Neutrophil (primary cell): ENCODE measurements around the gene SLFN12L.
"Not testable (repeated sequence)": the region's sequence is repeated elsewhere in the genome, so short reads cannot be mapped to it uniquely, and the experiment has no call there.

ENCODE experiments used
- H3K27ac ChIP-seq: fragments of 200-600 bp; sonication (generic); 2 replicates; pipeline ENCODE4 v1.5.1; 2016; ENCODE audit warnings: mild to moderate bottlenecking, moderate library complexity
- H3K27me3 ChIP-seq: fragments of 200-600 bp; sonication (generic); 2 replicates; pipeline ENCODE4 v1.6.0; 2016; ENCODE audit warnings: mild to moderate bottlenecking
- H3K36me3 ChIP-seq: fragments of 200-600 bp; sonication (generic); 2 replicates; pipeline ENCODE4 v1.5.1; 2017
- H3K4me1 ChIP-seq, 2 experiments: fragments of 200-600 bp in 1 of 2; sonication (generic) in 1 of 2; 1 replicate in 1 of 2; 2 replicates in 1 of 2; pipeline versions ENCODE4 v1.5.1 to v1.6.1; 2013 to 2016; ENCODE audit warnings: low read depth in 1 of 2, low read length in 1 of 2, mild to moderate bottlenecking in 1 of 2, moderate library complexity in 1 of 2; ENCODE audit not compliant: control insufficient read depth in 1 of 2, insufficient read depth in 1 of 2
- H3K4me3 ChIP-seq, 2 experiments: fragments of 200-600 bp in 1 of 2; sonication (generic) in 1 of 2; 1 replicate in 1 of 2; 2 replicates in 1 of 2; pipeline ENCODE4 v1.5.1; 2013 to 2016; ENCODE audit warnings: low read depth in 1 of 2, low read length in 1 of 2, mild to moderate bottlenecking in 1 of 2, moderate library complexity in 1 of 2
- H3K9me3 ChIP-seq: fragments of 200-600 bp; sonication (generic); 2 replicates; pipeline ENCODE4 v1.5.1; 2016
- CTCF ChIP-seq: fragments of 200-600 bp; sonication (generic); IDR thresholded peaks from 2 replicates; pipeline ENCODE4 v1.5.1; 2016; ENCODE audit warnings: antibody characterized with exemption

Gene SLFN12L

GRCh38 chr17:35536664-35537171 is 760 bp downstream of the SLFN12L start:
- no peak overlapping the region for H3K4me3 ChIP-seq
- H3K27me3 ChIP-seq: no peaks in the 10 kb centered on the region
- H3K36me3 ChIP-seq: no peaks in the 10 kb centered on the region
- H3K9me3 ChIP-seq: no peaks in the 10 kb centered on the region
- peaks cover 21 to 29% of the 10 kb centered on the region in 2 experiments for H3K4me1 ChIP-seq
- no peak overlapping the region for H3K27ac ChIP-seq
- TF ChIP-seq CTCF: no peak

GRCh38 chr17:35535406-35535805 is 2.1 kb downstream of the SLFN12L start:
- H3K9me3 ChIP-seq, H3K27ac ChIP-seq, H3K36me3 ChIP-seq, H3K27me3 ChIP-seq, H3K4me3 ChIP-seq: not testable (repeated sequence)
- H3K4me1 ChIP-seq: peaks cover 12 to 16% of the 10 kb centered on the region in 2 experiments

- no peak for TF ChIP-seq CTCF
- Histone ChIP-seq H3K4me3 (no peak overlapping the region), H3K9me3 (no peaks in the 10 kb centered on the region), H3K27me3 (no peaks in the 10 kb centered on the region), H3K36me3 (no peaks in the 10 kb centered on the region), H3K27ac (no peak overlapping the region), H3K4me1 (peaks cover 4 to 8% of the 10 kb centered on the region in 2 experiments)
These were observed 2.8 kb downstream of the SLFN12L start for GRCh38 chr17:35534576-35535093.

GRCh38 chr17:35531160-35531559 is 6.3 kb downstream of the SLFN12L start:
- Histone ChIP-seq H3K9me3 (no peaks in the 10 kb centered on the region), H3K27ac (no peak overlapping the region), H3K4me1 (no peaks in the 10 kb centered on the region), H3K4me3 (no peak overlapping the region), H3K36me3 (no peaks in the 10 kb centered on the region), H3K27me3 (no peaks in the 10 kb centered on the region)
- no peak for TF ChIP-seq CTCF

- H3K4me3 ChIP-seq: no peak overlapping the region
- H3K36me3 ChIP-seq: no peaks in the 10 kb centered on the region
- no peak for TF ChIP-seq CTCF
- no peaks in the 10 kb centered on the region for H3K27me3 ChIP-seq
- H3K4me1 ChIP-seq: no peaks in the 10 kb centered on the region
- no peak overlapping the region for H3K27ac ChIP-seq
- no peaks in the 10 kb centered on the region for H3K9me3 ChIP-seq
These were observed 7.6 kb downstream of the SLFN12L start for GRCh38 chr17:35529866-35530265.

- not testable (repeated sequence) for H3K27me3 ChIP-seq, H3K36me3 ChIP-seq, H3K4me3 ChIP-seq, H3K27ac ChIP-seq, H3K9me3 ChIP-seq, H3K4me1 ChIP-seq
These were observed 8.2 kb downstream of the SLFN12L start for GRCh38 chr17:35529326-35529725.

GRCh38 chr17:35523296-35523695 is 14.2 kb downstream of the SLFN12L start:
- no peak for TF ChIP-seq CTCF
- Histone ChIP-seq H3K9me3 (no peaks in the 10 kb centered on the region), H3K27ac (peak overlapping the region; percentile 94), H3K4me1 (peaks cover 45% of the 10 kb centered on the region in 2 experiments), H3K4me3 (no peak overlapping the region), H3K36me3 (no peaks in the 10 kb centered on the region), H3K27me3 (no peaks in the 10 kb centered on the region)

- not testable (repeated sequence) for H3K27me3 ChIP-seq, H3K36me3 ChIP-seq, H3K9me3 ChIP-seq
- Histone ChIP-seq H3K4me3 (peak overlapping the region; percentile 34 to 43), H3K4me1 (peaks cover 45% of the 10 kb centered on the region in 2 experiments), H3K27ac (peak overlapping the region; percentile 94)
These were observed 15.7 kb downstream of the SLFN12L start for GRCh38 chr17:35521654-35522256.
